Transverse colon (tissue), 4 donors: ENCODE data around the gene STXBP5. TPM values are rescaled to one million over a fixed set of nuclear protein-coding genes. Genes with fewer than 3 reads are reported as not detected.

Experiments
- DNase-seq: peaks from one replicate; pipeline ENCODE4 v3.0.0-alpha.2; 2019
- H3K27ac ChIP-seq, 4 donors: fragments of 200-600 bp; sonication (generic); 2 replicates each; pipeline ENCODE4 v1.5.1; 2016 to 2018; ENCODE audit warnings: inconsistent platforms in 4 of 4
- H3K27me3 ChIP-seq: fragments of 200-600 bp; sonication (generic); 2 replicates; pipeline ENCODE4 v1.5.1; 2017; ENCODE audit warnings: inconsistent platforms
- H3K36me3 ChIP-seq, 4 donors: fragments of 200-600 bp; sonication (generic); 2 replicates each; pipeline ENCODE4 v1.5.1; 2017 to 2019; ENCODE audit warnings: inconsistent platforms in 4 of 4
- H3K4me1 ChIP-seq, 4 donors: fragments of 200-600 bp; sonication (generic); 2 replicates each; pipeline ENCODE4 v1.5.1; 2017 to 2020; ENCODE audit warnings: inconsistent platforms in 4 of 4
- H3K4me3 ChIP-seq, 4 donors: fragments of 200-600 bp; sonication (generic); 1 replicate in 1 of 4; 2 replicates in 3 of 4; pipeline versions ENCODE4 v1.5.1 to v1.6.1; 2017 to 2019; ENCODE audit warnings: inconsistent platforms in 4 of 4
- H3K9me3 ChIP-seq, 2 donors: fragments of 200-600 bp; sonication (generic); 2 replicates each; pipeline ENCODE4 v1.5.1; 2017 to 2019; ENCODE audit warnings: inconsistent platforms in 2 of 2
- CTCF ChIP-seq, 5 experiments: fragments of 200-600 bp in 3 of 5; fragments of 450-650 bp in 2 of 5; sonication (generic) in 3 of 5; IDR thresholded peaks; 1 replicate in 2 of 5; 2 replicates in 3 of 5; pipeline ENCODE4 v1.5.1; 2016 to 2017; ENCODE audit warnings: antibody characterized with exemption in 5 of 5, inconsistent platforms in 3 of 5, mild to moderate bottlenecking in 2 of 5, moderate library complexity in 1 of 5
- EP300 ChIP-seq: sonication (generic); formaldehyde crosslinking; IDR thresholded peaks from one replicate; pipeline ENCODE4 v1.6.1; 2017; ENCODE audit warnings: antibody characterized with exemption, low read depth
- POLR2A ChIP-seq: fragments of 450-650 bp; IDR thresholded peaks from one replicate; pipeline ENCODE4 v1.6.1; 2016; ENCODE audit warnings: antibody characterized with exemption, mild to moderate bottlenecking, moderate library complexity
- POLR2AphosphoS5 ChIP-seq, 3 donors: sonication (generic); formaldehyde crosslinking; IDR thresholded peaks; one replicate each; pipeline ENCODE4 v1.6.1; 2016; ENCODE audit warnings: antibody characterized with exemption in 3 of 3
- WGBS, 2 donors: methylation state at CpG; one replicate each; pipeline ENCODE4 v1.1.5; 2018; ENCODE audit warnings: low coverage in 1 of 2; 5-methylcytosine and 5-hydroxymethylcytosine counted together
- in situ Hi-C, 4 donors: fragments of 200-750 bp; cut with MboI; loops; one replicate each; pipeline versions ENCODE4 v1.15.0 to v1.15.1; 2017; ENCODE audit warnings: low sequenced_read_pairs in 3 of 4, low pct_ligation_motif_present in 1 of 4, low pct_unique_long_range_greater_than_20kb in 1 of 4
- intact Hi-C: fragments of 100-400 bp; cut with DNase I; formaldehyde crosslinking; loops from one replicate; pipeline ENCODE4 v1.15.1; 2023; ENCODE audit warnings: low total_unique reads
- total RNA-seq, 4 donors: library from RNA; depleted of rRNA; stranded (reverse); fragments of >200 nt; gene quantifications; one replicate each; pipeline ENCODE4 v1.1.0, GENCODE V29; 2016

The STXBP5 gene
- total RNA-seq, 4 donors from 2014 or later, result 58.7 to 99.5 (median 85.0) TPM

GRCh38 chr6:147195987-147196386, 8.2 kb upstream of the STXBP5 start:
- Histone ChIP-seq H3K9me3 (no peaks in the 10 kb centered on the region), H3K4me1 (peaks cover 0 to 6% (median 0%) of the 10 kb centered on the region in 4 donors), H3K27ac (no peak overlapping the region), H3K27me3 (no peaks in the 10 kb centered on the region), H3K36me3 (no peaks in the 10 kb centered on the region), H3K4me3 (no peak overlapping the region)
- WGBS, 2 donors, result 92 to 100% methylated on average over 2 to 3 of the region's 3 CpGs
- in situ Hi-C loops (no loop called here), intact Hi-C loops (no loop called here)
- no peak for DNase-seq
- TF ChIP-seq POLR2AphosphoS5 (IDR thresholded peaks at IDR 0.05) (no peak), POLR2A (no peak), EP300 (no peak), CTCF (IDR thresholded peaks at IDR 0.05) (no peak)

GRCh38 chr6:147200711-147201110, 3.5 kb upstream of the STXBP5 start:
- no peaks in the 10 kb centered on the region for H3K9me3 ChIP-seq
- intact Hi-C loops (no loop called here), in situ Hi-C loops (no loop called here)
- H3K27me3 ChIP-seq, result no peaks in the 10 kb centered on the region
- H3K4me1 ChIP-seq, result peaks cover 0 to 14% (median 0%) of the 10 kb centered on the region in 4 donors
- no peak overlapping the region for H3K4me3 ChIP-seq
- 96 to 100% methylated on average over 1 of the region's 1 CpG for WGBS, 2 donors
- DNase-seq, result no peak
- no peaks in the 10 kb centered on the region for H3K36me3 ChIP-seq
- TF ChIP-seq CTCF (IDR thresholded peaks at IDR 0.05) (no peak), POLR2A (no peak), POLR2AphosphoS5 (IDR thresholded peaks at IDR 0.05) (no peak), EP300 (no peak)
- H3K27ac ChIP-seq, result no peak overlapping the region

GRCh38 chr6:147201885-147202515, 2.2 kb upstream of the STXBP5 start:
- TF ChIP-seq POLR2AphosphoS5 (IDR thresholded peaks at IDR 0.05) (no peak), POLR2A (no peak), EP300 (no peak), CTCF (IDR thresholded peaks at IDR 0.05) (no peak)
- H3K4me3 ChIP-seq, result peak overlapping the region in 3 of 4 donors; percentile 77 to 99 (median 93)
- no peaks in the 10 kb centered on the region for H3K36me3 ChIP-seq
- peak overlapping the region; percentile 97 to 100 (median 98) for H3K27ac ChIP-seq
- WGBS, 2 donors, result 12 to 14% methylated on average over 13 to 16 of the region's 16 CpGs
- intact Hi-C loops, result no loop called here
- no peaks in the 10 kb centered on the region for H3K27me3 ChIP-seq
- peaks cover 0 to 26% (median 7%) of the 10 kb centered on the region in 4 donors for H3K4me1 ChIP-seq
- in situ Hi-C loops, result no loop called here
- DNase-seq, result peak; percentile 21
- H3K9me3 ChIP-seq, result no peaks in the 10 kb centered on the region

- Histone ChIP-seq H3K27ac (peak overlapping the region; percentile 97 to 100 (median 98)), H3K27me3 (no peaks in the 10 kb centered on the region), H3K9me3 (no peaks in the 10 kb centered on the region), H3K4me1 (peaks cover 1 to 28% (median 9%) of the 10 kb centered on the region in 4 donors), H3K36me3 (no peaks in the 10 kb centered on the region), H3K4me3 (peak overlapping the region; percentile 64 to 99 (median 85))
- 0 to 1% methylated on average over 14 to 40 of the region's 40 CpGs for WGBS, 2 donors
- TF ChIP-seq POLR2A, result peak; percentile 87
- no peak for TF ChIP-seq EP300
- no peak for TF ChIP-seq CTCF (IDR thresholded peaks at IDR 0.05)
- peak; percentile 84 to 91 (median 91) for TF ChIP-seq POLR2AphosphoS5 (IDR thresholded peaks at IDR 0.05)
- in situ Hi-C loops, result no loop called here
- DNase-seq, result peak; percentile 88
- intact Hi-C loops, result no loop called here
These were observed 1.5 kb upstream of the STXBP5 start for GRCh38 chr6:147202516-147203310.
